Transverse colon (tissue), 4 donors: ENCODE data around the gene DIO2. TPM values are rescaled to one million over a fixed set of nuclear protein-coding genes. Genes with fewer than 3 reads are reported as not detected.

Source experiments
- DNase-seq: peaks from one replicate; pipeline ENCODE4 v3.0.0-alpha.2; 2019
- H3K27ac ChIP-seq, 4 donors: fragments of 200-600 bp; sonication (generic); 2 replicates each; pipeline ENCODE4 v1.5.1; 2016 to 2018; ENCODE audit warnings: inconsistent platforms in 4 of 4
- H3K27me3 ChIP-seq: fragments of 200-600 bp; sonication (generic); 2 replicates; pipeline ENCODE4 v1.5.1; 2017; ENCODE audit warnings: inconsistent platforms
- H3K36me3 ChIP-seq, 4 donors: fragments of 200-600 bp; sonication (generic); 2 replicates each; pipeline ENCODE4 v1.5.1; 2017 to 2019; ENCODE audit warnings: inconsistent platforms in 4 of 4
- H3K4me1 ChIP-seq, 4 donors: fragments of 200-600 bp; sonication (generic); 2 replicates each; pipeline ENCODE4 v1.5.1; 2017 to 2020; ENCODE audit warnings: inconsistent platforms in 4 of 4
- H3K4me3 ChIP-seq, 4 donors: fragments of 200-600 bp; sonication (generic); 1 replicate in 1 of 4; 2 replicates in 3 of 4; pipeline versions ENCODE4 v1.5.1 to v1.6.1; 2017 to 2019; ENCODE audit warnings: inconsistent platforms in 4 of 4
- H3K9me3 ChIP-seq, 2 donors: fragments of 200-600 bp; sonication (generic); 2 replicates each; pipeline ENCODE4 v1.5.1; 2017 to 2019; ENCODE audit warnings: inconsistent platforms in 2 of 2
- CTCF ChIP-seq, 5 experiments: fragments of 200-600 bp in 3 of 5; fragments of 450-650 bp in 2 of 5; sonication (generic) in 3 of 5; IDR thresholded peaks; 1 replicate in 2 of 5; 2 replicates in 3 of 5; pipeline ENCODE4 v1.5.1; 2016 to 2017; ENCODE audit warnings: antibody characterized with exemption in 5 of 5, inconsistent platforms in 3 of 5, mild to moderate bottlenecking in 2 of 5, moderate library complexity in 1 of 5
- EP300 ChIP-seq: sonication (generic); formaldehyde crosslinking; IDR thresholded peaks from one replicate; pipeline ENCODE4 v1.6.1; 2017; ENCODE audit warnings: antibody characterized with exemption, low read depth
- POLR2A ChIP-seq: fragments of 450-650 bp; IDR thresholded peaks from one replicate; pipeline ENCODE4 v1.6.1; 2016; ENCODE audit warnings: antibody characterized with exemption, mild to moderate bottlenecking, moderate library complexity
- POLR2AphosphoS5 ChIP-seq, 3 donors: sonication (generic); formaldehyde crosslinking; IDR thresholded peaks; one replicate each; pipeline ENCODE4 v1.6.1; 2016; ENCODE audit warnings: antibody characterized with exemption in 3 of 3
- WGBS, 2 donors: methylation state at CpG; one replicate each; pipeline ENCODE4 v1.1.5; 2018; ENCODE audit warnings: low coverage in 1 of 2; 5-methylcytosine and 5-hydroxymethylcytosine counted together
- in situ Hi-C, 4 donors: fragments of 200-750 bp; cut with MboI; loops; one replicate each; pipeline versions ENCODE4 v1.15.0 to v1.15.1; 2017; ENCODE audit warnings: low sequenced_read_pairs in 3 of 4, low pct_ligation_motif_present in 1 of 4, low pct_unique_long_range_greater_than_20kb in 1 of 4
- intact Hi-C: fragments of 100-400 bp; cut with DNase I; formaldehyde crosslinking; loops from one replicate; pipeline ENCODE4 v1.15.1; 2023; ENCODE audit warnings: low total_unique reads
- total RNA-seq, 4 donors: library from RNA; depleted of rRNA; stranded (reverse); fragments of >200 nt; gene quantifications; one replicate each; pipeline ENCODE4 v1.1.0, GENCODE V29; 2016

Gene DIO2
- total RNA-seq, 4 donors from 2014 or later = 0.68 to 4.0 (median 0.95) TPM; not detected in 1

- H3K9me3 ChIP-seq = no peaks in the 10 kb centered on the region
- TF ChIP-seq CTCF (IDR thresholded peaks at IDR 0.05) = no peak
- no peaks in the 10 kb centered on the region for H3K27me3 ChIP-seq
- no peak overlapping the region for H3K27ac ChIP-seq
- H3K4me1 ChIP-seq = peaks cover 0 to 5% (median 0%) of the 10 kb centered on the region in 4 donors
- in situ Hi-C loops (no loop called here), intact Hi-C loops (no loop called here)
- 2% methylated on average over 5 of the region's 5 CpGs for WGBS, 2 donors
- DNase-seq = no peak
- no peaks in the 10 kb centered on the region for H3K36me3 ChIP-seq
- peak overlapping the region in 1 of 4 donors; percentile 28 for H3K4me3 ChIP-seq
Observed at GRCh38 chr14:80212023-80212397, 706 bp upstream of the DIO2 start.

GRCh38 chr14:80208461-80208860 lies 2.8 kb downstream of the DIO2 start:
- Histone ChIP-seq H3K4me1 (peaks cover 0 to 5% (median 0%) of the 10 kb centered on the region in 4 donors), H3K27me3 (no peaks in the 10 kb centered on the region), H3K36me3 (no peaks in the 10 kb centered on the region), H3K27ac (no peak overlapping the region), H3K9me3 (no peaks in the 10 kb centered on the region), H3K4me3 (no peak overlapping the region)
- no peak for DNase-seq
- WGBS, 2 donors = 52% methylated on average over 1 of the region's 1 CpG; no CpG with 5 or more reads in 1 of the 2 donors
- in situ Hi-C loops (no loop called here), intact Hi-C loops (no loop called here)
- no peak for TF ChIP-seq CTCF (IDR thresholded peaks at IDR 0.05)

GRCh38 chr14:80206351-80207080 lies 4.8 kb downstream of the DIO2 start:
- TF ChIP-seq EP300 = no peak
- TF ChIP-seq CTCF (IDR thresholded peaks at IDR 0.05) = no peak
- TF ChIP-seq POLR2A = no peak
- no peak for TF ChIP-seq POLR2AphosphoS5 (IDR thresholded peaks at IDR 0.05)
- no peak for DNase-seq
- no peaks in the 10 kb centered on the region for H3K27me3 ChIP-seq
- H3K36me3 ChIP-seq = no peaks in the 10 kb centered on the region
- in situ Hi-C loops (no loop called here), intact Hi-C loops (no loop called here)
- no peaks in the 10 kb centered on the region for H3K9me3 ChIP-seq
- H3K4me3 ChIP-seq = no peak overlapping the region
- H3K27ac ChIP-seq = no peak overlapping the region
- H3K4me1 ChIP-seq = no peaks in the 10 kb centered on the region
- 72 to 74% methylated on average over 8 of the region's 8 CpGs for WGBS, 2 donors

GRCh38 chr14:80202888-80203562 lies 8.3 kb downstream of the DIO2 start:
- Histone ChIP-seq H3K9me3 (no peaks in the 10 kb centered on the region), H3K4me3 (no peak overlapping the region), H3K36me3 (no peaks in the 10 kb centered on the region), H3K27me3 (no peaks in the 10 kb centered on the region), H3K4me1 (no peaks in the 10 kb centered on the region), H3K27ac (no peak overlapping the region)
- in situ Hi-C loops (no loop called here), intact Hi-C loops (no loop called here)
- 81 to 100% methylated on average over 1 to 9 of the region's 9 CpGs for WGBS, 2 donors
- peak; percentile 10 for DNase-seq
- no peak for TF ChIP-seq EP300
- peak in 1 of 5 experiments; percentile 12 for TF ChIP-seq CTCF (IDR thresholded peaks at IDR 0.05)
